Activated T-cell treated with anti-CD3 and anti-CD28 coated beads, Interleukin-2, amount 50 U/mL, for 4 hours (primary cell): ENCODE data around the gene ARF3. TPM values are rescaled to one million over a fixed set of nuclear protein-coding genes. Genes with fewer than 3 reads are reported as not detected.

Experiments
- ATAC-seq, 2 donors: fragments of 200-7000 bp; cut with Tn5 transposase; one replicate each; pipeline ENCODE4 v1.10.0; 2021
- DNase-seq: peaks from one replicate; pipeline ENCODE4 v3.0.0-alpha.2; 2020
- H3K27me3 Mint-ChIP-seq: one replicate; pipeline ENCODE4 v1.8.0; 2021; ENCODE audit warnings: low read depth, mixed read lengths
- H3K36me3 Mint-ChIP-seq: one replicate; pipeline ENCODE4 v1.8.0; 2022; ENCODE audit warnings: mixed read lengths; ENCODE audit not compliant: insufficient read depth
- H3K4me1 Mint-ChIP-seq: one replicate; pipeline ENCODE4 v1.8.0; 2021; ENCODE audit warnings: low read depth, mixed read lengths
- H3K4me3 Mint-ChIP-seq: one replicate; pipeline ENCODE4 v1.8.0; 2021; ENCODE audit warnings: mild to moderate bottlenecking, moderate library complexity, mixed read lengths
- H3K9me3 Mint-ChIP-seq: one replicate; pipeline ENCODE4 v1.8.0; 2021; ENCODE audit warnings: mixed read lengths
- total RNA-seq, 3 donors: library from RNA; stranded (reverse); gene quantifications; one replicate each; pipeline ENCODE4 v1.2.1, GENCODE V29; 2021

The ARF3 gene
- total RNA-seq, 3 donors from 2014 or later, result 98.6 to 110 (median 109) TPM

DNA sequence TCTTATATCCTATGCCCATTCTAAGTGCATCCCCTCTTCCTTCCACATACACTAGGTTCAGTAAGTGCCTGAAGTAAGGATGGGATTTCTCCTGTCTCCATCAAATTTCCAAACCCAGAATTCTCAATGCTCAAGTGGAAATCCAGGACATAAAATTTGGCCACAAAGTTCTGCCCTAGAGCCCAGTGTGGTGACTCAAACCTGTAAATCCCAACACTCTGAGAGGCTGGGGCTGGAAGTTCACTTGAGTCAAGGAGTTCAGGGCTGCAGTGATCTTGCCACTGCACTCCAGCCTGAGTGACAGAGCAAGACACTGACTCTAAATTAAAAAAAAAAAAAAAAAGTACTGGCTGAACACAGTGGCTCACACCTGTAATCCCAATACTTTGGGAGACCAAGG, 4.5 kb upstream of the ARF3 start:
- no peaks in the 10 kb centered on the region for H3K27me3 Mint-ChIP-seq
- H3K4me1 Mint-ChIP-seq, result peaks cover 6% of the 10 kb centered on the region
- DNase-seq (no peak), ATAC-seq (no peak)
- H3K4me3 Mint-ChIP-seq, result no peak overlapping the region
- no peaks in the 10 kb centered on the region for H3K36me3 Mint-ChIP-seq
- H3K9me3 Mint-ChIP-seq, result no peaks in the 10 kb centered on the region

DNA sequence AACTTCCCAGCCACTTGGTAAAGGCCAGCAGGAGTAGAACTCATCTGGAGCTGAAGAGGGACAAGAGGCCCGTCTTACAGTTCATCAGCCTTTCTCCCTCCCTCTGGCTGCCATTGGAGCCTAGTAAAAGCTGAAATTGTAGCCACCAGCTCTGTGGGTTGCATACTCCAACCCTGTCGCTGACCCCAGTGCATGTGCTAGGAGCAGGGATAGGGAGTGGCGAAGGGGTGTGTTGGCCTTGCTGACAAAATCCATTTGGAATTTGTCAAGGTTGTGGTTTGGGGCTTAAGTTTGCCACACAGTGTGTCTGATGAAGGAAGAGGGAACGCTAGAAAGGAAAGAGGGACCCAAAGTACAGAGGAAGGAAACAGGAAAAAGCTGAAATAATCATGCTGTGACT, 4.0 kb upstream of the ARF3 start:
- H3K9me3 Mint-ChIP-seq, result no peaks in the 10 kb centered on the region
- H3K36me3 Mint-ChIP-seq, result no peaks in the 10 kb centered on the region
- ATAC-seq (no peak), DNase-seq (no peak)
- no peak overlapping the region for H3K4me3 Mint-ChIP-seq
- no peaks in the 10 kb centered on the region for H3K27me3 Mint-ChIP-seq
- H3K4me1 Mint-ChIP-seq, result peaks cover 11% of the 10 kb centered on the region

GRCh38 chr12:48960834-48961233, 3.5 kb upstream of the ARF3 start:
- no peak for ATAC-seq
- H3K4me1 Mint-ChIP-seq, result peaks cover 16% of the 10 kb centered on the region
- no peak for DNase-seq
- no peaks in the 10 kb centered on the region for H3K9me3 Mint-ChIP-seq
- H3K4me3 Mint-ChIP-seq, result no peak overlapping the region
- no peaks in the 10 kb centered on the region for H3K27me3 Mint-ChIP-seq
- no peaks in the 10 kb centered on the region for H3K36me3 Mint-ChIP-seq

- Mint-ChIP-seq H3K4me1 (peaks cover 35% of the 10 kb centered on the region), H3K9me3 (no peaks in the 10 kb centered on the region), H3K27me3 (no peaks in the 10 kb centered on the region), H3K4me3 (peak overlapping the region; percentile 96), H3K36me3 (peaks cover 3% of the 10 kb centered on the region)
- ATAC-seq (no peak), DNase-seq (no peak)
Observed at GRCh38 chr12:48958049-48958388, 732 bp upstream of the ARF3 start.

- peaks cover 44% of the 10 kb centered on the region for H3K4me1 Mint-ChIP-seq
- ATAC-seq (peak; percentile 38), DNase-seq (no peak)
- peaks cover 9% of the 10 kb centered on the region for H3K36me3 Mint-ChIP-seq
- no peaks in the 10 kb centered on the region for H3K9me3 Mint-ChIP-seq
- no peaks in the 10 kb centered on the region for H3K27me3 Mint-ChIP-seq
- H3K4me3 Mint-ChIP-seq, result peak overlapping the region; percentile 96
Observed at GRCh38 chr12:48956279-48957140, 777 bp downstream of the ARF3 start.

GRCh38 chr12:48954841-48955501, 2.3 kb downstream of the ARF3 start:
- peaks cover 9% of the 10 kb centered on the region for H3K36me3 Mint-ChIP-seq
- H3K27me3 Mint-ChIP-seq, result no peaks in the 10 kb centered on the region
- H3K9me3 Mint-ChIP-seq, result no peaks in the 10 kb centered on the region
- DNase-seq (no peak), ATAC-seq (no peak)
- H3K4me3 Mint-ChIP-seq, result peak overlapping the region; percentile 96
- peaks cover 47% of the 10 kb centered on the region for H3K4me1 Mint-ChIP-seq

DNA sequence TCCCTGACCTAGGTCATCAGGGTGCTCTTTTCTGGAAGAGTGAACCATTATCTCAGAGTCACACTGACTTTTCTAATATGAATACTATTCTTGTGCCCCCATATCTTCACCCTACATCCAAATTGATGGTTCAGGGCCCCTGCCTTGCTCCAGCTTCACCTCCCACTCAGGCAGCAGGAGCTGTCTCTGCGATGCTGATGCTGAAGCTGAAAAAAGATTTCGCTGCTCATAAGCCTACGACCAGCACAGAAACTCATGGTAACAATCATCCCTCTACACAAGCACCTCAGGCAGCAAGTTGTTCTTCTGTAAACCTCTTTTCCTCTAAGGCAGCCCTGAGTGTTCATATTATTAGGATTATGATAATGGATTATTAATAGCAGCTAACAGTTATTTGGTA, 3.2 kb downstream of the ARF3 start:
- Mint-ChIP-seq H3K4me3 (no peak overlapping the region), H3K27me3 (no peaks in the 10 kb centered on the region), H3K9me3 (no peaks in the 10 kb centered on the region), H3K4me1 (peaks cover 47% of the 10 kb centered on the region), H3K36me3 (peaks cover 13% of the 10 kb centered on the region)
- no peak for ATAC-seq
- DNase-seq, result no peak

- Mint-ChIP-seq H3K4me1 (peaks cover 46% of the 10 kb centered on the region), H3K27me3 (no peaks in the 10 kb centered on the region), H3K9me3 (no peaks in the 10 kb centered on the region), H3K36me3 (peaks cover 18% of the 10 kb centered on the region), H3K4me3 (no peak overlapping the region)
- DNase-seq (no peak), ATAC-seq (no peak)
Observed at GRCh38 chr12:48952691-48953090, 4.6 kb downstream of the ARF3 start.

DNA sequence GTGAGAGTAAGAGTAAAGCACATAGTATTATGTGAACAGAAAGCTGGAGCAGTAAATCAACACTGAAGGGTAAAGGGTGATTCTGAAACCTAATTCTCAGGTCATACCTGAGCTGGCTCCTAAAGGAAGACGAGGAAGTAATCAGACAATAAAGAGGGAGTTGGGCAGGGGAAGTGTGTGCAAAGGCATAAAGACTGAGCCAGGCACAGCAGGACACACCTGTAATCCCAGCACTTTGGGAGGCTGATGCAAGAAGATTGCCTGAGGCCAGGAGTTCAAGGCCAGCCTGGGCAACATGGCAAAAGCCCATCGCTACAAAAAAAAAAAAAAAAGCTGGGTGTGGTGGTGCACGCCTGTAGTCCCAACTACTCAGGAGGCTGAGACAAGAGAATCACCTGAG, 9.6 kb downstream of the ARF3 start:
- H3K4me3 Mint-ChIP-seq, result no peak overlapping the region
- ATAC-seq, result no peak
- DNase-seq, result no peak
- peaks cover 23% of the 10 kb centered on the region for H3K4me1 Mint-ChIP-seq
- H3K27me3 Mint-ChIP-seq, result no peaks in the 10 kb centered on the region
- H3K9me3 Mint-ChIP-seq, result no peaks in the 10 kb centered on the region
- peaks cover 22% of the 10 kb centered on the region for H3K36me3 Mint-ChIP-seq

DNA sequence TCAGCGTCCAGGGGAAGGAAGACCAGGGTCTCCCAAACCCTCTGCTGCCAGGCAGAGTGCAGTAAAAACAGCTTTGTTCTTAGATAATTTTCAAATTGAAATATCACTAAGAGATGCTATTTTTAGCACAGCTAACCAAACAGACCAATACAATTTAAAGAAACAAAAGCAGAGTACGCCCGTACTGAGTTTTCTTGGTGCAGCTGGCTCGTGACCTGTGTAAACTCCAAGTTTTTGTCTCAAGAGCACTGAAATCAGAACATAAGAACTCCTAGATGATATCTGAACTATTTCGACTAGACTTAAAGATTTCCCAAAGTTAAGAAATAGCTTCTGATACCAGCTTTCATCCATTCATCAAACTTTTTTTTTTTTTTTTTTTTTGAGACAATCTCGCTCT, 10.3 kb downstream of the ARF3 start:
- Mint-ChIP-seq H3K9me3 (no peaks in the 10 kb centered on the region), H3K36me3 (peaks cover 16% of the 10 kb centered on the region), H3K4me1 (peaks cover 17% of the 10 kb centered on the region), H3K27me3 (no peaks in the 10 kb centered on the region), H3K4me3 (no peak overlapping the region)
- ATAC-seq (no peak), DNase-seq (no peak)

DNA sequence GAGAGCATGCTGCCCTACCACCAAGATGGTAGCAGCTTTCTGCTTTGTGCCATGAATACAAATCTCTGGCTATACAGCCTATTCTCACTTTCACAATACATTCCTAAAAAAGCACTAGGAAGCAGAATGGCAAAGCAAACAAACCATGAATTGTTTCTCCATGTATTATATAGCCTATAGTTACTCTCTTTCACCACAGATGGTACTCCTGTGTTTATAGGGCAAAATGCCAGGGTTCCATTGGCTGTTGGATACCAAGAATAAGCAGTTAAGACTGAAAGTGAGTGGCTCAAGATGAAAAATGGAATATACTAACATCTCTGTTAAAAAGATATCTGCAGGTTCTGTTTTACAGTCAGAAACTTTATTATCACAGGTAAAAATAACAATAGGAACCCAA, 11.1 kb downstream of the ARF3 start:
- no peaks in the 10 kb centered on the region for H3K9me3 Mint-ChIP-seq
- H3K36me3 Mint-ChIP-seq, result peaks cover 16% of the 10 kb centered on the region
- no peaks in the 10 kb centered on the region for H3K27me3 Mint-ChIP-seq

DNA sequence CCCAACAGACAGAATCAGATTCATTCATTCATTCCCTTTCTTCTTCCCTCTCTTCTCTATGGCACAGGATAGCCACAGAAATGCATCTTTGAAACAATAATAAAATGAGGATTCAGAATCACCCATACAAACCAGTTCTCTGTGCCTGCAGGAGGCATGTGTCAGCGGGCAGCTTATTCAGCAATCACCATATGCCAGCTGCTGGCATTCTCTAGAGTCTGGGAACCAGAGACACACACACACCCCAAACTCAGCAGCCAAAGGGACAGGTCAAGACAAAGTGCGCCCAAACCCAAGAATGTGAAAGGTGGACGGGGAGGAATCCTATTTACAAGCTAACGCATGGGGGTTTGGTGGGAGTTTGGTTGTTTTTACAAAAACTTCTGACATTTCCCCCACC, 14.1 kb downstream of the ARF3 start:
- Mint-ChIP-seq H3K36me3 (peaks cover 23% of the 10 kb centered on the region), H3K9me3 (no peaks in the 10 kb centered on the region), H3K4me3 (no peak overlapping the region), H3K4me1 (peaks cover 12% of the 10 kb centered on the region), H3K27me3 (no peaks in the 10 kb centered on the region)
- DNase-seq (no peak), ATAC-seq (no peak)

More for the DNA sequence above, 11.1 kb downstream of the ARF3 start:
- Mint-ChIP-seq H3K4me1 (peaks cover 17% of the 10 kb centered on the region), H3K4me3 (no peak overlapping the region)
- DNase-seq (no peak), ATAC-seq (no peak)

- ATAC-seq (no peak), DNase-seq (no peak)
- Mint-ChIP-seq H3K36me3 (peaks cover 19% of the 10 kb centered on the region), H3K4me1 (peaks cover 11% of the 10 kb centered on the region), H3K4me3 (no peak overlapping the region), H3K9me3 (no peaks in the 10 kb centered on the region), H3K27me3 (no peaks in the 10 kb centered on the region)
Observed at GRCh38 chr12:48940181-48940580, 17.1 kb downstream of the ARF3 start.

DNA sequence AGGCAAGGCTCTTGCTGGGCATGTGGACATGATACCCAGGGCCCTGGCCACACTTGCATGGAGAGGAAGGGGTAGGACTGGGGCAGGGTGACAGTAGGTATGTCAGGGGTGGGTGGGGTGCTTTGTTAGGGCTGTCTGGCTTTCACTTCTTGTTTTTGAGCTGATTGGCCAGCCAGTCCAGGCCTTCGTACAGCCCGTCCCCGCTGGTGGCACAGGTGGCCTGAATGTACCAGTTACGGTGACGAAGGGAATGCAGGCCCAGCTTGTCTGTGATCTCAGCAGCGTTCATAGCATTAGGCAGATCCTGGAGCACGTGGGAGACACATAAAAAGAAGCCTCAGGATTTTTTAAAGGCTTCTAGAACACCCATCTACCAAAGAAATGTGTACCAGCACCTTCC, 18.5 kb downstream of the ARF3 start:
- peaks cover 20% of the 10 kb centered on the region for H3K4me1 Mint-ChIP-seq
- H3K27me3 Mint-ChIP-seq, result no peaks in the 10 kb centered on the region
- no peak for ATAC-seq
- H3K4me3 Mint-ChIP-seq, result no peak overlapping the region
- peaks cover 21% of the 10 kb centered on the region for H3K36me3 Mint-ChIP-seq
- H3K9me3 Mint-ChIP-seq, result no peaks in the 10 kb centered on the region
- no peak for DNase-seq

GRCh38 chr12:48937170-48937569, 20.1 kb downstream of the ARF3 start:
- Mint-ChIP-seq H3K36me3 (peaks cover 27% of the 10 kb centered on the region), H3K4me1 (peaks cover 33% of the 10 kb centered on the region), H3K4me3 (no peak overlapping the region), H3K27me3 (no peaks in the 10 kb centered on the region), H3K9me3 (no peaks in the 10 kb centered on the region)
- DNase-seq (no peak), ATAC-seq (no peak)
